Stromal cell of bone marrow (primary cell): Measurements from ENCODE around the gene C1QL3.

Source experiments
- DNase-seq: peaks from one replicate; pipeline ENCODE4 v3.0.0-alpha.2; 2012; ENCODE audit warnings: low read depth

Gene C1QL3

GRCh38 chr10:16521311-16522016 is at the start of gene C1QL3:
Gene C1QL3, minus strand, starts transcription at chr10:16521879. Its CDS starts 814 bp downstream, at chr10:16521065.
- DNase-seq, result no peak

- no peak for DNase-seq
Observed at GRCh38 chr10:16570731-16571130, 49.1 kb upstream of the C1QL3 start.

- DNase-seq, result no peak
Observed at GRCh38 chr10:16566202-16566805, 44.6 kb upstream of the C1QL3 start.

- no peak for DNase-seq
Observed at GRCh38 chr10:16565604-16566003, 43.9 kb upstream of the C1QL3 start.

- DNase-seq, result no peak
Observed at GRCh38 chr10:16562891-16563290, 41.2 kb upstream of the C1QL3 start.

GRCh38 chr10:16559236-16559773 is 37.6 kb upstream of the C1QL3 start:
- DNase-seq, result no peak

- no peak for DNase-seq
Observed at GRCh38 chr10:16547973-16548372, 26.3 kb upstream of the C1QL3 start.

- DNase-seq, result peak; percentile 11
Observed at GRCh38 chr10:16545116-16545736, 23.5 kb upstream of the C1QL3 start.

- no peak for DNase-seq
Observed at GRCh38 chr10:16544591-16544990, 22.9 kb upstream of the C1QL3 start.

- no peak for DNase-seq
Observed at GRCh38 chr10:16544099-16544498, 22.4 kb upstream of the C1QL3 start.

- DNase-seq, result no peak
Observed at GRCh38 chr10:16536155-16536554, 14.5 kb upstream of the C1QL3 start.

GRCh38 chr10:16529853-16530252 is 8.2 kb upstream of the C1QL3 start:
- DNase-seq, result no peak

GRCh38 chr10:16527452-16527851 is 5.8 kb upstream of the C1QL3 start:
- DNase-seq, result no peak

- DNase-seq, result no peak
Observed at GRCh38 chr10:16520900-16521299, 779 bp downstream of the C1QL3 start.

- DNase-seq, result no peak
Observed at GRCh38 chr10:16519908-16520861, 1.5 kb downstream of the C1QL3 start.

- DNase-seq, result no peak
Observed at GRCh38 chr10:16519250-16519907, 2.3 kb downstream of the C1QL3 start.

- no peak for DNase-seq
Observed at GRCh38 chr10:16518822-16519221, 2.9 kb downstream of the C1QL3 start.

- no peak for DNase-seq
Observed at GRCh38 chr10:16510843-16511242, 10.8 kb downstream of the C1QL3 start.

- DNase-seq, result no peak
Observed at GRCh38 chr10:16509996-16510395, 11.7 kb downstream of the C1QL3 start.

GRCh38 chr10:16505161-16505560 is 16.5 kb downstream of the C1QL3 start:
- no peak for DNase-seq

- no peak for DNase-seq
Observed at GRCh38 chr10:16497911-16498310, 23.8 kb downstream of the C1QL3 start.
